ENCODE results near the gene ZNF214.

The ZNF214 gene

GRCh38 chr11:7020183-7020917 is at the start of gene ZNF214, which contains the start of gene NLRP14:
Gene ZNF214 (minus strand): TSS chr11:7020346. CDS start chr11:7002835, 17,511 bp downstream.
Gene NLRP14 (plus strand): TSS chr11:7020479. CDS start chr11:7038587, 18,108 bp downstream.
- DNase-seq = peak; percentile 56

GRCh38 chr11:7062534-7062933 is 42.4 kb upstream of the ZNF214 start:
- no peak for DNase-seq

- no peak for DNase-seq
These were observed 40.7 kb upstream of the ZNF214 start for GRCh38 chr11:7060868-7061267.

- no peak for DNase-seq
These were observed 37.5 kb upstream of the ZNF214 start for GRCh38 chr11:7057641-7058040.

- no peak for DNase-seq
These were observed 36.8 kb upstream of the ZNF214 start for GRCh38 chr11:7056828-7057513.

- DNase-seq = no peak
These were observed 30.0 kb upstream of the ZNF214 start for GRCh38 chr11:7050191-7050590.

GRCh38 chr11:7046474-7047175 is 26.5 kb upstream of the ZNF214 start:
- DNase-seq = no peak

- no peak for DNase-seq
These were observed 13.9 kb upstream of the ZNF214 start for GRCh38 chr11:7034019-7034418.

GRCh38 chr11:7032692-7033091 is 12.5 kb upstream of the ZNF214 start:
- DNase-seq = no peak

- no peak for DNase-seq
These were observed 11.3 kb upstream of the ZNF214 start for GRCh38 chr11:7031471-7031871.

GRCh38 chr11:7030836-7031235 is 10.7 kb upstream of the ZNF214 start:
- DNase-seq = no peak

- DNase-seq = no peak
These were observed 8.0 kb upstream of the ZNF214 start for GRCh38 chr11:7028141-7028540.

- DNase-seq = no peak
These were observed 1.2 kb upstream of the ZNF214 start for GRCh38 chr11:7021318-7021717.

GRCh38 chr11:7019500-7020182 is 505 bp downstream of the ZNF214 start:
- DNase-seq = no peak

- DNase-seq = no peak
These were observed 4.1 kb downstream of the ZNF214 start for GRCh38 chr11:7016011-7016410.

GRCh38 chr11:7014118-7014517 is 6.0 kb downstream of the ZNF214 start:
- no peak for DNase-seq

- no peak for DNase-seq
These were observed 15.7 kb downstream of the ZNF214 start for GRCh38 chr11:7004482-7004881.

- no peak for DNase-seq
These were observed 24.4 kb downstream of the ZNF214 start for GRCh38 chr11:6995703-6996102.

GRCh38 chr11:6992457-6993417 is 27.4 kb downstream of the ZNF214 start:
- DNase-seq = no peak

GRCh38 chr11:6992026-6992425 is 28.1 kb downstream of the ZNF214 start:
- DNase-seq = no peak

- DNase-seq = no peak
These were observed 28.9 kb downstream of the ZNF214 start for GRCh38 chr11:6991227-6991626.

- no peak for DNase-seq
These were observed 31.6 kb downstream of the ZNF214 start for GRCh38 chr11:6988506-6988905.

All from NCI-H2081 treated with DMSO at 0.1 percent for 48 hours (cell line).